ENCODE data around the gene MYBPH. TPM values are rescaled to one million over a fixed set of nuclear protein-coding genes. Genes with fewer than 3 reads are reported as not detected.

The MYBPH gene
- total RNA-seq (2014; rRNA removed; shearing (Covaris generic)): not detected in 2 replicates

GRCh38 chr1:203175237-203175826 is at the start of gene MYBPH:
MYBPH (minus strand) TSS chr1:203175826; CDS start chr1:203175755, 71 bp downstream.
- DNase-seq (ENCODE audit: low spot score): no peak

- no peak for DNase-seq (ENCODE audit: low spot score)
Measured at GRCh38 chr1:203225071-203225470, 49.4 kb upstream of the MYBPH start.

- no peak for DNase-seq (ENCODE audit: low spot score)
Measured at GRCh38 chr1:203223012-203223775, 47.6 kb upstream of the MYBPH start.

DNA sequence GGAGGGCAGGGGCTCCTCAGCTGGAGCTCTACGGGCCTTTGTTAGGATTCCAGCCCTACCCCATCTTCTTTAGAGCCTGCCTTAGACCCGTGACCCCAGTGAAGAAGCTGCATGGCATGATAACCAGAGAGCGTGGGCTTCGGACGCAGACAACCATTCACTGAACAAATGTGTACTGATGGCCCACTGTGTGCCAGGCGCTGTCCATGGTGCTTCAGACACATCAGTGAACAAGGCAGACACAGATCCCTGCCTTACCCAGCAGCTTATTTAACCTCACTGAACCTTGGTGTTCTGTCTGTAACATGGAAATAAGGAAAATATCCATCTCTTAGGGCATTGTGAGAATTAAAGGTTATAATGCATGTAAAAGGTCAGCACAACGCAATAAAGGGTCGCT is 44.3 kb upstream of the MYBPH start:
- no peak for DNase-seq (ENCODE audit: low spot score)

DNA sequence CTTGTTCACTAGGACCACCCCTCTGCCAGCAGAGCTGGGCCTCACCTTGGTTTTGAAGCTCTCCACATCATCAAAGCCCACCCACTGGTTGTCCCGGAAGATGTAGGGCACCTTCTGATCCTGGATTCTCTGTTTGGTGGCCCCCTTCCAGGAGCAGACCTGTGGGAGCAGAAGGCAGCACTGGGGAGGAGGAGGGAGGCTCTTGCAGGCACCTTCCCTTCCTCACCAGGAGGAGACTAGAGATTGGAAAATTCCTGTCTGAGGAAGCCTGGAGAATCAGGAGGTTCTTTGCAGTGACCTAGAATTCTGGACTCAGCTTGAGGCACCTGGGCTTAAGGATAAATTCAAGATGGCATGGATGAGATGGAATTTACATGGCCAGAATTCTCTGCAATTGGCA is 43.5 kb upstream of the MYBPH start:
- no peak for DNase-seq (ENCODE audit: low spot score)

- no peak for DNase-seq (ENCODE audit: low spot score)
Measured at GRCh38 chr1:203217668-203218067, 42.0 kb upstream of the MYBPH start.

DNA sequence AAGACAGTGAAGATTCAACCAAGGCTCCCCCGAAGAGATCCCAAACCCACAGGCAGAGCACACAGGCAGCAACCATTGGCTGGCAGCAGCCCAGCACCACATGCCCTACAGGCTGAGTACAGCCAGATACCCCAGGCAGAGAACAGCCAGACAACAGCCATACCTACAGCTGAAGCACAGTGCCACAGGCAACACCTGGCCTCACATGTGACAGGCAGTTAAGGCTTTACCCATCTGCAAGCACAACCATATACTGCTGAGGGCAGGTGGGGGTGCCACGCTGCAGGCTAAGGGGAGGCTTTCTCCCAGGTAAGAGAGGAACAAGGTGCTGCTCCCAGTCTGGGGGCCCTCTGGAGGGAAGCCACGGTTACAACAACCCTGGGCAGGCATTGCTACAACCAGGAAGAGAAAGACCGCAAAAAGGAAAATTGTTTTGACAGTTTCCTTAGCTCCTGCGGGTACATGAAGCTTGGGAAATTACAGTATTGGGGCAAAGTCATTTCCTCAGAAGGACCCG is 41.6 kb upstream of the MYBPH start:
- no peak for DNase-seq (ENCODE audit: low spot score)

GRCh38 chr1:203216274-203217138 is 40.9 kb upstream of the MYBPH start:
- peak; percentile 50 for DNase-seq (ENCODE audit: low spot score)

- DNase-seq (ENCODE audit: low spot score): no peak
Measured at GRCh38 chr1:203215573-203215972, 39.9 kb upstream of the MYBPH start.

DNA sequence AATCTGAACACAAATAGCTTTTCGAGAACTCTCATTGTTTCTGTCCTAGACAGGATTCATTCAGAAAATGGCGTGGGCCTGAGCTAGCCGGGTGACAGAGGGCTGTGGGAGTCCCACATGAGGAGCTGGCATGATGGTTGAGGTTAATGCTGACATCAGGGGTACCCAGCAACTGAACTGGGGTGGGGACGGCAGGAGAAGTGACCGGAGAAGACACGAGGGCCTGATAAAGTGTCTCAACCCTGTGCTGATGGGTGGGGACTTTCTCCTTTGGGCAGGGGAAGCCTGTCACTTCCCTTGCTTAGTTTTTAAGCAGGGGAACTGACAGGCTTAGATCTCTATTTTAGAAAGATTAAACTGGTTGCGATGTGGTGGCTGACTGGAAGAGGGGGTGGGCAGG is 39.2 kb upstream of the MYBPH start:
- no peak for DNase-seq (ENCODE audit: low spot score)

DNA sequence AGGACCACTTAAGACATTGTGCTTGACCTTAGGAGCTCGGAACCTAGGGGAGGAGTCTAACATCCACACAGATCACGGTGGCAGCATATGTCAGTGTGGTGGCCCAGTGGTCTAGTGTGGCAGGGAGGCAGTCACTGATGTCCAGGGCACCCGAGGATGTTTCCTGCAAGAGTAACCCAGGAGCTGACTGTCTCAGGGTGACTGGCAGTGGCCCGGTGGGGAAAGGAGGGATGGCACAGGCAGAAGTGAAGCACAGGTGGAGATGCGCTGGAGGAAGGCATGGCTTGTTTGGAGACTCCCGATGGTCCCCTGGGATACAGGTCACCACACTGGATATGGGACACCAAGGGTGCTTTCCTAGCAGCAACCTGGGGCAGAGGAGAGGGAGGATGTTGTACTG is 37.5 kb upstream of the MYBPH start:
- DNase-seq (ENCODE audit: low spot score): no peak

- DNase-seq (ENCODE audit: low spot score): no peak
Measured at GRCh38 chr1:203211812-203212211, 36.2 kb upstream of the MYBPH start.

DNA sequence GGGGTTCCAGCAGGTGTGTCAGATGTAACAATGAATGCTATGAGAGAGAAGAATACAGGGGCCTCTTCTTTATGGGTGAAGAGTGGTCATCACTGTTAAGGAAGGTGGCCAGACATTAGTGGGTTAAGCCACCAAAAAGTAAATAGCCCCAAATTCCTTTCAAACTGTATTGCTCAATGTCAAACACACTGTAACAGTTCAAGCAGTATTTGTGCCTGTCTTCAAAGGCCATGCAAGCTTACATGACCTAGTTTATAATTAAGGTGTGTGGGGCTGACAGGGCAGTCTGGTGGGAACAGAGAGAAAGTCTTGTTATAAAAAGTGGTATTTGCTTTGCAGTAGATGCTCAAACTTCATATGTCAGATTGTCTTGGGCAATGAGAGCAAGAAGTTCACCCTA is 35.4 kb upstream of the MYBPH start:
- DNase-seq (ENCODE audit: low spot score): no peak

DNA sequence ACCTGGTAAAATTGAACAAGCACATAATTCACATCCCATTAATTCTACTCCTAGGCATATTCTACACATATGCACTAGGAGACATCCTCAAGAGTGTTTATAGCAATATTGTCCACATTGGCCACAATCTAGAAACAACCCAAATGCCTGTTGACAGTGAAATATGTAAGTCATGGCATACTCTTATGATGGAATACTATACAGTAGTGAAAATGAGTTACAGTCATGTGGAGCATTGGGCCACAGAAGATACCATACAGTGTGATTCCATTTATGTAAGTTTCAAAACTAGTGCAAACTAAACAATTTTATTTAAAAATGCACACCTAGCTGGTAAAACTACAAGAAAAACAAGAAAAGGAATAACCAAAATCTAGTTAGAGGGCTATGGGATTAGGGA is 34.7 kb upstream of the MYBPH start:
- no peak for DNase-seq (ENCODE audit: low spot score)

GRCh38 chr1:203208181-203208580 is 32.6 kb upstream of the MYBPH start:
- no peak for DNase-seq (ENCODE audit: low spot score)

GRCh38 chr1:203207751-203208150 is 32.1 kb upstream of the MYBPH start:
- DNase-seq (ENCODE audit: low spot score): no peak

DNA sequence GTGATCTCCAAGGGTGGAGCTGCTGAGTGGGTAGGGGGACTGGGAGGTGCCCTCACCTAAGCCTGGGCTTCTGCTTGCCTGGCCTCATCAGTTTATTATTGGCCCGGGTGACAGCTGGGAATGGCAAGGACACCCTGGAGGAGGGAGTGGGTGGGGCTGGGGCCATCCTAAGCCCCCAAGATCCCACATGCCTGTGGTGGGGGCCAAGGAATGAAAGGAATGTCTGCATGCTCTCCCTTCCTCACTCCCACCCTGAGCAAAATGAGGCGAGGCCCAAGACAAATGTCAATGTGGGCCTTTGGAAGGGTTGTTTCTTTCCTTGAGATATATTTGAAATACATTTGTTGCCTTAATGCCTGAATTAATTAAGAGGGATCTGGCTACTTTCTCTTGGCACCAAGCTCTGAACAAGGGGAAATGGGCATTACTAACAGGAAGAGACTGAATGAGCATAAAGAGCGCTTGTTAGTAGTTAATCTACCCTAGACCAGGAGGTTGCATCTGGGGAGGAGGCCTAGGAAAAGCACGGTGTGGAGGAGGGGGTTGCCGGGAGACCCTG is 30.6 kb upstream of the MYBPH start:
- DNase-seq (ENCODE audit: low spot score): no peak

- no peak for DNase-seq (ENCODE audit: low spot score)
Measured at GRCh38 chr1:203204756-203205155, 29.1 kb upstream of the MYBPH start.

- DNase-seq (ENCODE audit: low spot score): peak; percentile 75
Measured at GRCh38 chr1:203202431-203203245, 27.0 kb upstream of the MYBPH start.

DNA sequence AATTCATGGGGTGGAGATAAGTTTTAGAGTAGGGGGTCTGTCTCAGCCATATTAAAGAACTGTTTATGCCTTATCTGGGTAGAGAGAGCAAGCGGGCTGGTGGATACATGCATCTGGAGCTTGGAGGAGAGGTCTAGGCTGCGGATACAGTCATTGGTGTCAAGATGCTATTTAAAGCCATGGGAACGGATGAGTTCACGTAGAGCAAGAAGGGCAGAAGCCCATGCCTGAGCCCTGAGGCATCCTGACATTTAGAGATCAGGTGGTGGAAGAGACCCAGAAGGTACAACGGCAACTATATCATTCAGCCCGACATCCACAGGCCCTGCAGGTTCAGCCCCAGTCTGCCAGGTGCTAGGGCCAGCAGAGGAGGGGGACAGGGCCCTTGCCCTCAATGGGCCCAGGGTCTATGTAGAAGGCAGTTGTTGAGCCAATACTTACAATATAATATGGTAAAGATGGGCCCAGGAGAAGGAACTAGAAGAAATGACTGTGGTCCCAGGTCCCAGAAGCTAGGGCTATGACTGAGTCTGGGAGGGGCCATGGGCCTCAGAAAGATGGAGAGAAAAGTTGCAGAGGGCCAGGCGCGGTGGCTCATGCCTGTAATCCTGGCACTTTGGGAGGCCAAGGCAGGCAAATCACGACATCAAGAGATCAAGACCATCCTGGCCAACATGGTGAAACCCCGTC is 26.0 kb upstream of the MYBPH start:
- no peak for DNase-seq (ENCODE audit: low spot score)

DNA sequence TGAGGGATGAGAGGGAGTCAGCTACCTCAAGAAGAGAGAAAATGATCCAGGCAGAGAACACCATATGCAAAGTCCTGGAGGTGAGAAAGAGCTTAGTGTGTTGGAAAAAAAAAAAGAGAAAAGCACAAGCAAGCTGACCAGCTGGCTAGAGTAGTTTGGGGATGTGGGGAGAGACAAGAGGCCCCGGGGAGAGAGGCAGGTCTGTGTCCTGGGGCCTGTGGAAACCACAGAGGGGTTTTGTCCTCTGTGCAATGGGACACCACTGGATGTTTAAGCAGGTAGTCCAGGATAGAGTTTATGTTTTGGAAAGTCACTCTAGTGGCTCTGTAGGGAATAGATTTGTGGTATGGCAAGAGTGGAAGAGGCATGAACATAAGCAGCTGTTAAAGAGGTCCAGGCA is 25.3 kb upstream of the MYBPH start:
- DNase-seq (ENCODE audit: low spot score): no peak
